PC-9 (cell line): ENCODE results near the gene TMUB1. TPM values are rescaled to one million over a fixed set of nuclear protein-coding genes. Genes with fewer than 3 reads are reported as not detected.

Experiments
- BruUV-seq: library from RNA; stranded (reverse); fragments of 400-500 nt; replicated peaks from 2 replicates; lab custom pipeline; 2021; lab: Mats Ljungman, UMichigan
- CTCF ChIA-PET: fragments of 300-600 bp; sonication (Branson Sonifier 250); formaldehyde crosslinking; loops from one replicate; lab custom pipeline; 2022; ENCODE audit warnings: antibody characterized with exemption; lab: Charles Lee
- POLR2A ChIA-PET: fragments of 300-600 bp; sonication (Branson Sonifier 250); formaldehyde crosslinking; loops from one replicate; lab custom pipeline; 2022; ENCODE audit warnings: antibody characterized with exemption; ENCODE audit not compliant: unreplicated experiment; lab: Charles Lee
- DNase-seq, 2 experiments: peaks; one replicate each; pipeline versions ENCODE4 v3.0.0 to v3.0.0-alpha.2; 2015 to 2022; ENCODE audit warnings: mixed read lengths in 1 of 2
- H2AFZ ChIP-seq: fragments of 200-600 bp; sonication (generic); 2 replicates; pipeline ENCODE4 v1.8.1; 2017; ENCODE audit warnings: antibody characterized with exemption
- H3F3A ChIP-seq: fragments of 200-600 bp; sonication (generic); 2 replicates; pipeline ENCODE4 v1.8.1; 2017; ENCODE audit warnings: antibody characterized with exemption, mild to moderate bottlenecking, low read depth; ENCODE audit not compliant: insufficient read depth
- H3K27ac ChIP-seq: fragments of 200-600 bp; sonication (generic); 2 replicates; pipeline ENCODE4 v1.6.1; 2016; ENCODE audit warnings: mixed run types
- H3K27me3 ChIP-seq: fragments of 200-600 bp; sonication (generic); 2 replicates; pipeline ENCODE4 v1.6.1; 2016; ENCODE audit warnings: low read depth, mixed run types; ENCODE audit not compliant: insufficient read depth
- H3K36me3 ChIP-seq: fragments of 200-600 bp; sonication (generic); 2 replicates; pipeline ENCODE4 v1.6.1; 2016; ENCODE audit warnings: low read depth, mixed run types
- H3K4me1 ChIP-seq: fragments of 200-600 bp; sonication (generic); replicated peaks from 2 replicates; pipeline ENCODE4 v1.6.1; 2016; ENCODE audit warnings: mixed run types; ENCODE audit not compliant: insufficient read depth
- H3K4me2 ChIP-seq: fragments of 200-600 bp; sonication (generic); 2 replicates; pipeline ENCODE4 v1.6.1; 2017; ENCODE audit warnings: mixed run types
- H3K4me3 ChIP-seq: fragments of 200-600 bp; sonication (generic); 2 replicates; pipeline ENCODE4 v1.6.1; 2016; ENCODE audit warnings: mixed run types
- H3K79me2 ChIP-seq: fragments of 200-600 bp; sonication (generic); 2 replicates; pipeline ENCODE4 v1.6.1; 2017; ENCODE audit warnings: low read depth, mixed run types
- H3K9me2 ChIP-seq: fragments of 200-600 bp; sonication (generic); 2 replicates; pipeline ENCODE4 v1.8.1; 2017; ENCODE audit warnings: mild to moderate bottlenecking; ENCODE audit not compliant: insufficient read depth
- H3K9me3 ChIP-seq: fragments of 200-600 bp; sonication (generic); 2 replicates; pipeline ENCODE4 v1.8.1; 2016; ENCODE audit warnings: low read depth; ENCODE audit not compliant: insufficient read depth
- H4K20me1 ChIP-seq: fragments of 200-600 bp; sonication (generic); 2 replicates; pipeline ENCODE4 v1.8.1; 2017; ENCODE audit not compliant: insufficient read depth
- CTCF ChIP-seq: fragments of 200-600 bp; sonication (generic); conservative IDR thresholded peaks from 2 replicates; pipeline ENCODE4 v1.6.1; 2017; ENCODE audit warnings: mixed run types, antibody characterized with exemption, mild to moderate bottlenecking, moderate library complexity
- EZH2 ChIP-seq: fragments of 200-600 bp; sonication (generic); IDR thresholded peaks from 2 replicates; pipeline ENCODE4 v1.8.0; 2017; ENCODE audit warnings: antibody characterized with exemption, low read depth
- intact Hi-C: fragments of 100-400 bp; cut with micrococcal nuclease; formaldehyde crosslinking; loops from one replicate; pipeline ENCODE4 v1.10.0; 2022; ENCODE audit not compliant: unreplicated experiment
- total RNA-seq: library from RNA; stranded (reverse); gene quantifications from 2 replicates; pipeline ENCODE4 v1.2.3, GENCODE V29; 2021

The TMUB1 gene
- total RNA-seq, 1 experiment from 2014 or later: 87.8 TPM

- Histone ChIP-seq H3K36me3 (no peaks in the 10 kb centered on the region), H3K4me3 (peak overlapping the region; percentile 89), H3K4me1 (peaks cover 30% of the 10 kb centered on the region)
Measured at GRCh38 chr7:151080067-151080521, 3.2 kb downstream of the TMUB1 start.

GRCh38 chr7:151079199-151079910 lies 3.9 kb downstream of the TMUB1 start:
- no peak for DNase-seq
- H3K4me3 ChIP-seq: peak overlapping the region; percentile 89
- H3K27ac ChIP-seq: no peak overlapping the region
- no peaks in the 10 kb centered on the region for H3K9me3 ChIP-seq
- ChIA-PET CTCF (no interaction called here), POLR2A (no interaction called here)
- TF ChIP-seq EZH2: no peak
- no peak for TF ChIP-seq CTCF
- peaks cover 8% of the 10 kb centered on the region; the same call in 1 of the 2 replicates for H4K20me1 ChIP-seq
- no peaks in the 10 kb centered on the region for H3K27me3 ChIP-seq
- peaks cover 38% of the 10 kb centered on the region for H3K79me2 ChIP-seq
- H3K4me2 ChIP-seq: peak overlapping the region; percentile 100
- peaks cover 26% of the 10 kb centered on the region for H3K4me1 ChIP-seq
- H3K36me3 ChIP-seq: no peaks in the 10 kb centered on the region
- H2AFZ ChIP-seq: no peak overlapping the region
- peaks cover 65% of the 10 kb centered on the region for H3F3A ChIP-seq
- TSS peak; percentile 5 for BruUV-seq
- no peaks in the 10 kb centered on the region for H3K9me2 ChIP-seq
- intact Hi-C loops: no loop called here

More at GRCh38 chr7:151080067-151080521, 3.2 kb downstream of the TMUB1 start:
- intact Hi-C loops: loop anchor here (1.0 to 10.0 kb wide), 2 partner anchors 20 to 105 kb away; partner anchors contain the start of gene KCNH2
- TF ChIP-seq CTCF (no peak), EZH2 (no peak)
- Histone ChIP-seq H3K27ac (peak overlapping the region; percentile 70), H4K20me1 (peaks cover 8% of the 10 kb centered on the region; the same call in 1 of the 2 replicates), H3K4me2 (peak overlapping the region; percentile 100), H3F3A (peaks cover 64% of the 10 kb centered on the region), H3K27me3 (no peaks in the 10 kb centered on the region), H3K9me3 (no peaks in the 10 kb centered on the region), H3K79me2 (peaks cover 38% of the 10 kb centered on the region), H3K9me2 (no peaks in the 10 kb centered on the region), H2AFZ (peak overlapping the region; percentile 89)
- ChIA-PET CTCF (no interaction called here), POLR2A (interaction anchor here (0.5 kb wide), 1 partner anchor 1910 kb away, joined by 3 read pairs; no protein-coding TSS in a partner anchor)
- DNase-seq: no peak
- no TSS peak for BruUV-seq

GRCh38 chr7:151078233-151079040 lies 4.9 kb downstream of the TMUB1 start:
- no TSS peak for BruUV-seq
- Histone ChIP-seq H3K27ac (no peak overlapping the region), H3K36me3 (no peaks in the 10 kb centered on the region), H3K27me3 (no peaks in the 10 kb centered on the region), H3K4me2 (no peak overlapping the region; the same call in 1 of the 2 replicates), H3K79me2 (peaks cover 38% of the 10 kb centered on the region), H3K9me2 (no peaks in the 10 kb centered on the region), H3F3A (peaks cover 58% of the 10 kb centered on the region), H3K9me3 (no peaks in the 10 kb centered on the region), H3K4me1 (peaks cover 19% of the 10 kb centered on the region), H4K20me1 (peaks cover 8% of the 10 kb centered on the region; the same call in 1 of the 2 replicates), H2AFZ (no peak overlapping the region), H3K4me3 (no peak overlapping the region)
- ChIA-PET POLR2A (interaction anchor here (0.7 kb wide), 1 partner anchor 12 kb away, joined by 3 read pairs; no protein-coding TSS in a partner anchor), CTCF (no interaction called here)
- no peak for DNase-seq
- intact Hi-C loops: no loop called here
- no peak for TF ChIP-seq EZH2
- no peak for TF ChIP-seq CTCF
